B cell (primary cell): Measurements from ENCODE around the gene WASF2.

Experiments
- CTCF ChIP-seq: fragments of 200-600 bp; IDR thresholded peaks from one replicate; pipeline ENCODE4 v1.8.0; 2022; ENCODE audit warnings: antibody characterized with exemption, mild to moderate bottlenecking
- EZH2 ChIP-seq: IDR thresholded peaks from 2 replicates; pipeline ENCODE4 v1.6.1; 2012; ENCODE audit warnings: borderline replicate concordance, low read depth, mild to moderate bottlenecking, moderate library complexity, low read length; ENCODE audit not compliant: insufficient read depth, poor library complexity, severe bottlenecking

GRCh38 chr1:27485363-27485762 lies 4.6 kb downstream of the WASF2 start:
- TF ChIP-seq CTCF, result no peak
- TF ChIP-seq EZH2, result no peak
